Esophagus squamous epithelium (tissue), 4 donors: ENCODE data around the gene UBE2Q2.

Experiments
- CTCF ChIP-seq, 6 experiments: fragments of 450-650 bp in 4 of 6; fragments of 200-600 bp in 2 of 6; sonication (generic) in 2 of 6; IDR thresholded peaks; one replicate each; pipeline ENCODE4 v1.5.1; 2016 to 2019; ENCODE audit warnings: antibody characterized with exemption in 6 of 6, mild to moderate bottlenecking in 4 of 6, moderate library complexity in 4 of 6
- POLR2A ChIP-seq, 4 donors: fragments of 450-650 bp; IDR thresholded peaks; one replicate each; pipeline ENCODE4 v1.6.1; 2017; ENCODE audit warnings: antibody characterized with exemption in 4 of 4, mild to moderate bottlenecking in 4 of 4, moderate library complexity in 3 of 4

- TF ChIP-seq POLR2A (IDR thresholded peaks at IDR 0.05) (no peak), CTCF (IDR thresholded peaks at IDR 0.05) (no peak)
These were observed 19.5 kb downstream of the UBE2Q2 start for GRCh38 chr15:75862796-75863195.
